GM19035 (cell line): ENCODE results near the gene YBX1.
"Not testable (repeated sequence)": the region's sequence is repeated elsewhere in the genome, so short reads cannot be mapped to it uniquely, and the experiment has no call there.

Source experiments
- ATAC-seq: cut with Tn5 transposase; IDR thresholded peaks from one replicate; pipeline ENCODE4 v1.9.1; 2021; ENCODE audit not compliant: unreplicated experiment

YBX1 gene

GRCh38 chr1:42689912-42690311, 7.7 kb downstream of the YBX1 start:
- no peak for ATAC-seq

GRCh38 chr1:42690477-42691156, 8.4 kb downstream of the YBX1 start:
- no peak for ATAC-seq

DNA sequence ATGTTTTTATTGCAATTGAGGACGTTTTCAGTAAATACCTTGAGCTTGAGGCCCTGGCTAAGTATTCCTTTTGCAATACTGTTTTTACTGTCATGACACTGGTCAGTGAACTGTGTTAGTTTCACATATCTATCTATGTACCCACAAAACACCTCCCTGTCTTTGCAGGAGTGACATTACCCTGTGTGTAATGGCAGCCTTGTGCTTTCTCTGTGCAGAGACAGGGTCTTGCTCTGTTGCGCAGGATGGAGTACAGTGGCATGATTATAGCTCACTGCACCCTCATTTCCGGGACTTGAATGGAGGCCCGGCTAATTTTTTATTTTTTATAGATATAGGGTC, 8.9 kb downstream of the YBX1 start:
- no peak for ATAC-seq

- ATAC-seq, result no peak
Observed at GRCh38 chr1:42692461-42692860, 10.2 kb downstream of the YBX1 start.

DNA sequence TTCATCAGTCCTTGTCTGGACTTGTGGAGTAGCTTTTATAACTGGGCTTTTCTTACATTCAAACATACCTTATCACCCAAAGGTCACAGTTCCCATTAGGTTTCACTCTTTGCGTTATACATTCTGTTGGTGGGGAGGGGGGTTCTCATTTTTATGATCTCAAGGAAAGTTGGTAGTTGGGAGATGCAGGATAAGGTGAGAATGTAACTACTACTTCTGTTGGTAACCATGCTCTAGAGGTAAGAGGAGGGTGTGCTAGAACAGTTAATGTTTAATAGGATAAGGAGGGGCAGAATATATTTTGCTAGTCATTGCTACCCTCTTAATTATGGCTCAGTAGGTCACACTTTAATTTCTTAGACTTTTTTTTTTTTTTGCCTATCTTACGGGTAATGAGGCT, 10.7 kb downstream of the YBX1 start:
- ATAC-seq, result no peak

DNA sequence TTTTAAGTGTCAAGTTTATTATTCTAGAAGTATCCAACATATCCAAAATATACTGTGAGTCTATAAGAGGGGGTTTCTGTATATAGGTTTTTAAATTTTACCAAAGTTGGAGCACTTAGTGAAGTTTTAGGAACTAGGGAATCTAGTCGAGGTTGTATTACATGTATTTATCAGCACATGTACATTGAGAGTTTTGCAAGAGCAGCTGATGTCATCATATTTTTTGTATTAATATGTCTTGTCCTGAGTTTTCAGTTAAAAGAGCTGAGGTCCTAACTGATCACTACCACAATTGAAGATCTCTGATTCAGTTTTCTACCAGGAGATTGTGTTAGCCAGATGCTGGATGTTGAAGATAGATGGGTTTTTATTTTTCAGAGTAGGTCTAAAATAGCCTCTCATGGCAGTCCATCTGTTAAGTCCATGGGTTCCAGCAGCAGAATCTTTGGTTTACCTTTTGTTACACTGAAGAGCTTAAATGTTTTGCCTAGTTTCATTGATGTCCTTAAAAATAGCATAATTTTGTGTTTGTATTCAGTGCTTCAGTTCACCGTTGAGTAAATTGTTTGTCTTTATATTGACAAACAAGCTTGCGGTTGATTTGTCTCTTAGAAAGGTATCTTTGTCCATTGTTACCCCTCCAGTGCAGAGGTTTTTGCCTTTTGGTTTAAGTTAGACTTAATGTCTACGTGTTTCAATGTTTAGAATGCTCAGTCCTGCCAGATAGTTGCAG, 16.0 kb downstream of the YBX1 start:
- no peak for ATAC-seq

DNA sequence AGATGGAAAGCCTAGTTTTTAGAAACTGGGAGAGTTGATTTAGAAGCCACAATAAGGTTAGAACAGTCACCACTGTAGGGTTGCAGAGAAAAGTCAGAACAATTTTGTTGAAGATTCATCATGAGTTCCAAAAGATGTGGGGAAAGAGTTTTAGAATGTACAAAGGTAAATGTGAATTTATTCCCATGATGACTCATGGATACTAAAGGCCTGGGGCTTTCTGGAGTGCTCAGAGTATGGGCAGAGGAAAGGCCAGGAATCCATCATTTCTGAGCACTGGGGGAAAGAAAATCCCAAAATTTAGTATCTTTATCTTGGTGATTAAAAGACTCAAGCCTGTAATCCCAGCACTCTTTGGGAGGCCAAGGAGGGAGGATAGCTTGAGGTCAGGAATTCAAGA, 17.8 kb downstream of the YBX1 start:
- ATAC-seq, result no peak

DNA sequence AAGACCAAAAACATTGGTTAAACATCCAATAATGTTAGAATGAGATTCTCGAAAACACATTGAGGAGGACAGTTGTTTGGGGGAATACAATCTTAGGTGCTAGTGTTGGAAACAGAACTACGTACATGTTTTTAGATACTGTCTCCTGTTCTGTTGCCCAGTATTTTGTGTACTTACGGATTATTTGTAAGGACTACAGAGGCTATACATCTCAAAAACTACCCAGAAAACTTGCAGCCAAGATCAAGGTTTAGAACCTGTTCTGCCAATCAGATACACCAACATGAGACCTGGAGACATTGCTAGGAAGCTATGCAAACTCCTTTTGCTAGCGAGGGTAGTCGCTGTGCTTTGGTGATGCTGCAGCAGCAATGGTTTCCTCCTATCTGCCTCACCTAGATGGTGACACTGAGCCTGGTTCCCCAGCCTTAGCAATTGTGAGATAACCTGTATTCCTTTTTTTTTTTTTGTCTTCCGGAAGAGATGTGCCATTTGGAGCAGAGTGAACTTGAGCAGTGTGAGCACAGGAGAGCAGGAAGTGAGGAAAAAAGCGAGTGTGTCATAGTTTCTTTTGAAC, 21.8 kb downstream of the YBX1 start:
- ATAC-seq, result no peak

DNA sequence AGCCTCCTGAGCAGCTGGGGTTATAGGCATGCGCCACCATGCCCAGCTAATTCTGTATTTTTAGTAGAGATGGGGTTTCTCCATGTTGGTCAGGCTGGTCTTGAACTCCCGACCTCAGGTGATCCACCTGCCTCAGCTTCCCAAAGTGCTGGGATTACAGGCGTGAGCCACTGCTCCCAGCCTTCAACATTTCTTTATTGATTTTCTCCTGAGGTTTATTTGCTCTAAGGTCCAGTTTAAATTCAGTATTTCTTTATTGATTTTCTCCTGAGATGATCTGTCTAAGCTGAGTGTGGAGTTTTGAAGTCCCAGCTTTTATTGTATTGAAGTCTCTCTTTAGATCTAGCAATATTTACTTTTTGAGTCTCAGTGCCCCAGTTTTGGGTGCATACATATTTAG, 30.6 kb downstream of the YBX1 start:
- not testable (repeated sequence) for ATAC-seq

DNA sequence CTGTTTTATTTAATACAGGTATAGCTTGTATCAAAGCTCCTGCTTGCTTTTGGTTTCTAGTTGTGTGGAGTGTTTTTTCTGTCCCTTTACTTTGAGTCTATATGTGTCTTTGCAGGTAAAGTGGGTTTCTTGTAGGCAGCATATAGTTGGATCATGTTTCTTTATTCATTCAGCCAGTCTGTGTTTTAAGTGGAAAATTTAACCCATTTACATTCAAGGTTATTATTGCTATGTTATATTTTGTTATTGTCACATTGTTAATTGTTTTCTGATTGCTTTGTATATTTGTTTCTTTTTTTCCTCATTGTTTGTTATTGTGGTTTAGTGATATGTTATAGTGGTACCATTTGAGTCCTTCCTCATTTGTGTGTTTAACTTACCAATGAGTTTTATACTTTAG, 31.1 kb downstream of the YBX1 start:
- no peak for ATAC-seq

DNA sequence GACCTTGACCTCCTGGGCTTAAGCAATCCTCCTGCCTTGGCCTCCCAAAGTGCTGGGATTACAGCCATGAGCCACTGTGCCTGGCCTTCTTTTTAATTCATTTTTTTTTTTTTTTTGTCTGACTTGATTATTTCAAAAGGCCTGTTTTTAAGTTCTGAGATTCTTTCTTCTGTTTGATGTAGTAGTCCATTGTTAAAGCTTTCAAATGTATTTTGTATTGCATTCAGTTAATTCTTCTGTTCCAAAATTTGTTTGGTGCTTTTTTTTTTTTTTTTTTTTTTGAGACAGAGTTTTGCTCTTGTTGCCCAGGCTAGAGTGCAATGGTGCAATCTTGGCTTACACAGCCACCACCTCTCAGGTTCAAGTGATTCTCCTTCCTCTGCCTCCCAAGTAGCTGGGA, 32.2 kb downstream of the YBX1 start:
- ATAC-seq, result not testable (repeated sequence)

DNA sequence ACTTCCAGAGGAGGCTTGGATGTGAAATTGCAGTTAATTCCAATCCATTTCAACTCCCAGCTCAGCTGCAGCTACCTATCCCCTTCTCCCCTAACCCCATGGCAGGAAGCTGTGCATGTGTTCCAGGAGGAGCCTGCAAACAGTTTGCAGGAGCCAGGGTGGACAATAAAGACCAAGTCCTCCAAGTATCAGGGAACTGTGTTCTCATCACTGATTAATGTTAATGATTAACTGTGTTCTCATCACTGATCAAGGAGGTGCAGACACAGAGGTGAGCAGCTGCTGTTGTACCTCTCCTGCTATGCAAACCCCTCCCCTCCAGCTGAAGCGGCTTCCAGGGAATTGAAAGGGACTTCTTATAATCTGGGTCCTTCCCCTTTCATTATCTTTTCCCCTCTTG, 38.6 kb downstream of the YBX1 start:
- ATAC-seq, result no peak

GRCh38 chr1:42721926-42722325, 39.7 kb downstream of the YBX1 start:
- ATAC-seq, result no peak

DNA sequence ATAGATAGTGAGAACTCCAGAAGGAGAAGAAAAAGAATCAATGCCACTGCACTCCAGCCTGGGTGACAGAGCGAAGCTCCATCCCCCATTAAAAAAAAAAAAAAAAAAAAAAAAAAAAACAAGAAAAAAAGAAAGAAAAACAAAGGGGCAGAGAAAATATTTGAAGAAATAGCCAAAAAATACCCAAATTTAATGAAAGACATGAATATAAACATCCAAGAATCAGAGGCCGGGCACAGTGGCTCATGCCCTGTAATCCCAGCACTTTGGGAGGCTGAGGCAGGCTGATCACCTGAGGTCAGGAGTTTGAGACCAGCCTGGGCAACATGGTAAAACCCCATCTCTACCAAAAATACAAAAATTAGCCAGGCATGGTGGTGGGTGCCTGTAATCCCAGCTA, 40.2 kb downstream of the YBX1 start:
- not testable (repeated sequence) for ATAC-seq

GRCh38 chr1:42723511-42723910, 41.3 kb downstream of the YBX1 start:
- ATAC-seq, result no peak

- ATAC-seq, result not testable (repeated sequence)
Observed at GRCh38 chr1:42725820-42726219, 43.6 kb downstream of the YBX1 start.

- no peak for ATAC-seq
Observed at GRCh38 chr1:42730002-42730401, 47.8 kb downstream of the YBX1 start.

- ATAC-seq, result no peak
Observed at GRCh38 chr1:42730988-42731387, 48.8 kb downstream of the YBX1 start.

DNA sequence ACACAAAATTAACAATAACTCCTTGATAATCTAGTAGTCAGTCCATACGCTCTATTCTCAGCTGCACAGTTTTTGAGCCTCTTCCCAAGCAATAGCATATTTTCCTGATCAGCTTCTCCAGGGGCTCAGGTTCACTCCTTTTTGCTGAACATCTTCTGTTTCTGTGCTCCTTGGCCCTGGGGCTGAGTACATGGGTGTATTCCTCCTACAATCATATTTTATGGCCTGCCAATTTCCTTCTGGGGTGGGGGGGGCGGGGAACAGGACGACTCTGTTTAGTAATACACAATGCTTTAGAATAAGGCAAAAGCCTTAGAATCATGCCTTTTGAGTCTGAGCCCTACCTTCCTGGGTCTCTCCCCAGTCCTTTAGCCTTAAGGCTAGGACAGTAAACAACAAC, 49.4 kb downstream of the YBX1 start:
- ATAC-seq, result no peak

- no peak for ATAC-seq
Observed at GRCh38 chr1:42732126-42732680, 50.0 kb downstream of the YBX1 start.

- ATAC-seq, result no peak
Observed at GRCh38 chr1:42733415-42734200, 51.4 kb downstream of the YBX1 start.
